ENCODE data around the gene LSAMP.

DNA sequence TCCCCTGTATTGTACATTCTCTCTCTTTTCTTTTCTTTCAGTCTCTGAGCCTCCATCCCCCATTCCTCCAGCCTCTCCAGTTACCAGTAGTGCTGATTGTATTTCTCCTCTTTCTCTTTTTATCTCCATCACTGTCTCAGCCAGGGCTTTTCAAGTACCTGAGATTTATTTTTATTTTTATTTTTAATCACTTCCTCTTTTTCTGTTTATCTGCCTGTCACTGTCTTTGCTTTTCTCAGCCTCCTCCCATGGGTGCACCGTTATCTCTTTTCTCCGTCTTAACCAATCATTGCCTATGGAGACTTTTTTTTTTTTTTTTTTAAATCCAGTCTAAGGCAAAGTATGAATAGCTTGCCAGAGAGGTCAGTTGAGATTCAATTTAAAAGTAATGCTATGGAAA lies 462.7 kb downstream of the LSAMP start:
- TF ChIP-seq, protein P1, sequence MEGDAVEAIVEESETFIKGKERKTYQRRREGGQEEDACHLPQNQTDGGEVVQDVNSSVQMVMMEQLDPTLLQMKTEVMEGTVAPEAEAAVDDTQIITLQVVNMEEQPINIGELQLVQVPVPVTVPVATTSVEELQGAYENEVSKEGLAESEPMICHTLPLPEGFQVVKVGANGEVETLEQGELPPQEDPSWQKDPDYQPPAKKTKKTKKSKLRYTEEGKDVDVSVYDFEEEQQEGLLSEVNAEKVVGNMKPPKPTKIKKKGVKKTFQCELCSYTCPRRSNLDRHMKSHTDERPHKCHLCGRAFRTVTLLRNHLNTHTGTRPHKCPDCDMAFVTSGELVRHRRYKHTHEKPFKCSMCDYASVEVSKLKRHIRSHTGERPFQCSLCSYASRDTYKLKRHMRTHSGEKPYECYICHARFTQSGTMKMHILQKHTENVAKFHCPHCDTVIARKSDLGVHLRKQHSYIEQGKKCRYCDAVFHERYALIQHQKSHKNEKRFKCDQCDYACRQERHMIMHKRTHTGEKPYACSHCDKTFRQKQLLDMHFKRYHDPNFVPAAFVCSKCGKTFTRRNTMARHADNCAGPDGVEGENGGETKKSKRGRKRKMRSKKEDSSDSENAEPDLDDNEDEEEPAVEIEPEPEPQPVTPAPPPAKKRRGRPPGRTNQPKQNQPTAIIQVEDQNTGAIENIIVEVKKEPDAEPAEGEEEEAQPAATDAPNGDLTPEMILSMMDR (IDR thresholded peaks at IDR 0.05; ENCODE audit: low read depth, low read length), result no peak
- TF ChIP-seq EZH2phosphoT487 (IDR thresholded peaks at IDR 0.05; ENCODE audit: low read depth), result no peak
